Measurements from ENCODE around the gene SLC43A3. TPM values are rescaled to one million over a fixed set of nuclear protein-coding genes. Genes with fewer than 3 reads are reported as not detected.

The SLC43A3 gene
- total RNA-seq, 1 donor from 2014 or later = 10.8 TPM

DNA sequence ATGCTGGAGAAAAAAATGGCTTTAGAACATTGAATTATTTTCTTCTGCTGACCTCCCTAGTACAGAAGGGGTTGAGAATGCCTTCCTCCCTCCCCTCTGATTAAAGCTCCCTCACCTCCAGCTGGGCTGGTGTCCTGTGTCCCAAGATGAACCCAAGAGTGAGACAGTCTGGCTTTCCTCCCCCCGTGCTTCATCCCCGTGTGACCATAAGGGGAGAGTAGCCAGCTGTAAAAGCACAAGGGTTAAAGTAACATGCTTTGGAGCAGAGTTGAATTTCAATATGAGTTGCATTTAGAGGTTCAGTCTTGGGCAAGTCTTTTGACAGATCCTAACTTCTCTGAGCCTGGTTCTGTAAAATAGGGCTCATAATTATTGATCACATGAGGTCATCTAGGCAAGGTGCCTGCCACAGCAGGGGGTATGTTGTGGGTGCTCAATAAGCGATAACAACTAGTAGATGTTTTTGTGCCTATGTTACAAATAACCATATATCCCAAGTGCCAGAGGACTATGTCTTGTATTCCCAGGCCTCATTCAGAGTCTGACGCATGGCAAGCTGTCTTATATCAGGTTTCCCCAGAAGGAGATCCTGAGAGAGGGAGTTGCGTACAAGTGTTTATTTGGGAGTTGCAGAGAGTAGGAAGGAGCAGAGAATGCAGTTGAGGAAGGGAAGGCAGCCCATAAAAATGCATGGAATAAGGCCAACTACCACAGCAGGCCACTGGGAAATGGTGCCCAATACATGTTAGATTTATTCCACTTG lies 40.6 kb downstream of the SLC43A3 start:
- no peak overlapping the region for H3K4me3 Mint-ChIP-seq (ENCODE audit: unreplicated experiment)
- H3K36me3 Mint-ChIP-seq (ENCODE audit: unreplicated experiment) = no peaks in the 10 kb centered on the region
- no peak for DNase-seq
- no peaks in the 10 kb centered on the region for H3K9me3 Mint-ChIP-seq (ENCODE audit: unreplicated experiment)
- no peak overlapping the region for H3K27ac Mint-ChIP-seq (ENCODE audit: unreplicated experiment)
- H3K4me1 Mint-ChIP-seq (ENCODE audit: low read depth, unreplicated experiment) = no peaks in the 10 kb centered on the region
- peaks cover 9% of the 10 kb centered on the region for H3K27me3 Mint-ChIP-seq (ENCODE audit: unreplicated experiment)
- TF ChIP-seq, protein P1, sequence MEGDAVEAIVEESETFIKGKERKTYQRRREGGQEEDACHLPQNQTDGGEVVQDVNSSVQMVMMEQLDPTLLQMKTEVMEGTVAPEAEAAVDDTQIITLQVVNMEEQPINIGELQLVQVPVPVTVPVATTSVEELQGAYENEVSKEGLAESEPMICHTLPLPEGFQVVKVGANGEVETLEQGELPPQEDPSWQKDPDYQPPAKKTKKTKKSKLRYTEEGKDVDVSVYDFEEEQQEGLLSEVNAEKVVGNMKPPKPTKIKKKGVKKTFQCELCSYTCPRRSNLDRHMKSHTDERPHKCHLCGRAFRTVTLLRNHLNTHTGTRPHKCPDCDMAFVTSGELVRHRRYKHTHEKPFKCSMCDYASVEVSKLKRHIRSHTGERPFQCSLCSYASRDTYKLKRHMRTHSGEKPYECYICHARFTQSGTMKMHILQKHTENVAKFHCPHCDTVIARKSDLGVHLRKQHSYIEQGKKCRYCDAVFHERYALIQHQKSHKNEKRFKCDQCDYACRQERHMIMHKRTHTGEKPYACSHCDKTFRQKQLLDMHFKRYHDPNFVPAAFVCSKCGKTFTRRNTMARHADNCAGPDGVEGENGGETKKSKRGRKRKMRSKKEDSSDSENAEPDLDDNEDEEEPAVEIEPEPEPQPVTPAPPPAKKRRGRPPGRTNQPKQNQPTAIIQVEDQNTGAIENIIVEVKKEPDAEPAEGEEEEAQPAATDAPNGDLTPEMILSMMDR (IDR thresholded peaks at IDR 0.05; ENCODE audit: partially characterized antibody, unreplicated experiment) = no peak

DNA sequence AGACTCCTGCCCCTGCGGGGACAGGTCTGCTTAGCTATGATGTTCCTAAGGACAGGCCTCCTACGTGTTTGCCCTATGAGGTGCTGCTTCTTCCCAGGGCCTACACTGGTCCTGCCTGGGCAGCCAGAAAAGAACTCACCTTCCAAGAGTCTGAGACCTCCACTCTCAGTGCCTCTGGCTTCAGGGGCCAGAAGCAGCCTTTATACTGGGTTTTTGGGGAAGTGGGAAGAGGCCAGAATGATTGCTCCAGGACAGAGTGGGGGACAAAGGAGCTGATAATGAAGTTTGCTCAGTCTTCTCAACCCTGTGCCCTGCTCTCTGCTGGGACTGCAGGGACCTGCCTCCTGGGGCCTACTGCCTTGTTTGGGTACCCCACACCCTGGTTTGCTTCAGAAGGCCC lies 45.9 kb downstream of the SLC43A3 start, which contains the start of gene PRG3:
Gene PRG3 (minus strand): TSS at position 176 of the 400 bp plus-strand sequence. CDS start 442 bp downstream, outside the sequence.
- Mint-ChIP-seq H3K4me3 (ENCODE audit: unreplicated experiment) (no peak within 1 kb of the TSS), H3K27me3 (ENCODE audit: unreplicated experiment) (peaks cover 21% of the 10 kb centered on the region), H3K36me3 (ENCODE audit: unreplicated experiment) (no peaks in the 10 kb centered on the region), H3K4me1 (ENCODE audit: low read depth, unreplicated experiment) (peaks cover 2% of the 10 kb centered on the region), H3K9me3 (ENCODE audit: unreplicated experiment) (peaks cover 7% of the 10 kb centered on the region), H3K27ac (ENCODE audit: unreplicated experiment) (no peak within 1 kb of the TSS)
- TF ChIP-seq, protein P1 (IDR thresholded peaks at IDR 0.05; ENCODE audit: partially characterized antibody, unreplicated experiment) = no peak
- DNase-seq = no peak

GRCh38 chr11:57379732-57380131 lies 47.2 kb downstream of the SLC43A3 start:
- Mint-ChIP-seq H3K4me3 (ENCODE audit: unreplicated experiment) (no peak overlapping the region), H3K27me3 (ENCODE audit: unreplicated experiment) (peaks cover 22% of the 10 kb centered on the region), H3K27ac (ENCODE audit: unreplicated experiment) (no peak overlapping the region), H3K9me3 (ENCODE audit: unreplicated experiment) (peaks cover 9% of the 10 kb centered on the region), H3K4me1 (ENCODE audit: low read depth, unreplicated experiment) (peaks cover 2% of the 10 kb centered on the region), H3K36me3 (ENCODE audit: unreplicated experiment) (no peaks in the 10 kb centered on the region)
- TF ChIP-seq, protein P1 (IDR thresholded peaks at IDR 0.05; ENCODE audit: partially characterized antibody, unreplicated experiment) = no peak
- no peak for DNase-seq

- Mint-ChIP-seq H3K36me3 (ENCODE audit: unreplicated experiment) (no peaks in the 10 kb centered on the region), H3K27ac (ENCODE audit: unreplicated experiment) (no peak overlapping the region), H3K4me3 (ENCODE audit: unreplicated experiment) (no peak overlapping the region), H3K9me3 (ENCODE audit: unreplicated experiment) (peaks cover 18% of the 10 kb centered on the region), H3K27me3 (ENCODE audit: unreplicated experiment) (peaks cover 30% of the 10 kb centered on the region), H3K4me1 (ENCODE audit: low read depth, unreplicated experiment) (peaks cover 2% of the 10 kb centered on the region)
- TF ChIP-seq, protein P1 (IDR thresholded peaks at IDR 0.05; ENCODE audit: partially characterized antibody, unreplicated experiment) = no peak
- no peak for DNase-seq
Measured at GRCh38 chr11:57378186-57378585, 48.7 kb downstream of the SLC43A3 start.

- H3K27ac Mint-ChIP-seq (ENCODE audit: unreplicated experiment) = no peak overlapping the region
- peaks cover 20% of the 10 kb centered on the region for H3K9me3 Mint-ChIP-seq (ENCODE audit: unreplicated experiment)
- H3K27me3 Mint-ChIP-seq (ENCODE audit: unreplicated experiment) = peaks cover 29% of the 10 kb centered on the region
- no peak for DNase-seq
- TF ChIP-seq, protein P1 (IDR thresholded peaks at IDR 0.05; ENCODE audit: partially characterized antibody, unreplicated experiment) = no peak
- no peaks in the 10 kb centered on the region for H3K36me3 Mint-ChIP-seq (ENCODE audit: unreplicated experiment)
- H3K4me1 Mint-ChIP-seq (ENCODE audit: low read depth, unreplicated experiment) = peaks cover 2% of the 10 kb centered on the region
- no peak overlapping the region for H3K4me3 Mint-ChIP-seq (ENCODE audit: unreplicated experiment)
Measured at GRCh38 chr11:57377107-57377506, 49.8 kb downstream of the SLC43A3 start.
